GM10266 (cell line): ENCODE results near the gene FAM78A.
A peak's percentile ranks its signal among the peaks of the same experiment; 100 is the strongest.

Source experiments
- DNase-seq: peaks from one replicate; pipeline ENCODE4 v3.0.0; 2012; ENCODE audit errors: extremely low spot score
- CTCF ChIP-seq: IDR thresholded peaks from 2 replicates; pipeline ENCODE4 v1.5.1; 2012; ENCODE audit warnings: mild to moderate bottlenecking, low read depth; ENCODE audit not compliant: control insufficient read depth, insufficient read depth; ENCODE audit errors: missing control alignments

Gene FAM78A

GRCh38 chr9:131237931-131238401 lies 38.3 kb downstream of the FAM78A start:
- no peak for TF ChIP-seq CTCF
- peak; percentile 78 for DNase-seq

- DNase-seq = no peak
- no peak for TF ChIP-seq CTCF
Measured at GRCh38 chr9:131237291-131237690, 39.0 kb downstream of the FAM78A start.

- DNase-seq = no peak
- TF ChIP-seq CTCF = no peak
Measured at GRCh38 chr9:131236761-131237160, 39.5 kb downstream of the FAM78A start.

- no peak for TF ChIP-seq CTCF
- DNase-seq = no peak
Measured at GRCh38 chr9:131236161-131236560, 40.1 kb downstream of the FAM78A start.

GRCh38 chr9:131235480-131235851 lies 40.8 kb downstream of the FAM78A start:
- DNase-seq = no peak
- no peak for TF ChIP-seq CTCF

GRCh38 chr9:131234799-131235479 lies 41.4 kb downstream of the FAM78A start:
- no peak for TF ChIP-seq CTCF
- no peak for DNase-seq

- no peak for TF ChIP-seq CTCF
- no peak for DNase-seq
Measured at GRCh38 chr9:131233995-131234394, 42.3 kb downstream of the FAM78A start.
